Measurements from ENCODE around the gene ATP9A. TPM values are rescaled to one million over a fixed set of nuclear protein-coding genes. Genes with fewer than 3 reads are reported as not detected.

The ATP9A gene
- total RNA-seq, 6 experiments from 2014 or later, result 10.5 to 17.4 (median 13.0) TPM

DNA sequence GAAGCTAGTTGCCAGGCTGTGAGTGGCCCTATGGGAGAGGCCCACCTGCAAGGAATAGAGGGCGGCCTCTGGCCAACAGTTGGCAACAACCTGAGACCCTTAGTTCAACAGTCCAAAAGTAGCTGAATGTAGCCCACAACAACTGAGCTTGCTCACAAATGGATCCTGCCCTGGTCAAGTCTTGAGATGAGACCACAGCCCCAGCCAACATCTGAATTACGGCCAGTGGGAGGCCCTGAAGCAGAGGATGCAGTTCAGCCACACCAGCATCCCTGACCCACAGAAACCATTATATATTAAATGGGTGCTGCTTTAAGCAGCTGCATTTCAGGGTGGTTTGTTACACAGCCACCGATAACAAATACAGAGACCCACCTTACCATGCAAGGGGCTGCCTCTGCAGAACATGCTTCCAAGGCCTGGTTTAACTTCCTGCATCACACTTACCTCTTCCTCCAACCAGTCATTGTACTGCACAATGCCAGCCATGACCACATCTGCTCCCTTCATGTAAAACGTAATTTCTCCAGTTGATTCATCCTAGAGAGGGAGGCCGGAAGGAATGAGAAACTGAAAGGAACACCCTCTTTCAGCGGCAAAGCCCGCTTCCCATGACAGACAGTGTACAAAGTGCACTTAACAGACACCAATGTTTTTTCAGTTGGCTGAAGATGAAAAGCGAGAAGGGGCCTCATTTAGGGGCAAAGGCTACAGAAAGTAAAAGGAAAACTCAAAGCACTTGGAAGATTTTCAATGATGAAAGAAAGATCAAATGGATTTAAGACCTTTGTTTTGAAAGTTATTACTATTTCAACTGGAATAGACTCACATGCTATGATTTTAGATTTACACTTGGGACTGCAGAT is 139.4 kb downstream of the ATP9A start:
- TF ChIP-seq POLR2A (IDR thresholded peaks at IDR 0.05), result no peak
- TF ChIP-seq, protein P1, sequence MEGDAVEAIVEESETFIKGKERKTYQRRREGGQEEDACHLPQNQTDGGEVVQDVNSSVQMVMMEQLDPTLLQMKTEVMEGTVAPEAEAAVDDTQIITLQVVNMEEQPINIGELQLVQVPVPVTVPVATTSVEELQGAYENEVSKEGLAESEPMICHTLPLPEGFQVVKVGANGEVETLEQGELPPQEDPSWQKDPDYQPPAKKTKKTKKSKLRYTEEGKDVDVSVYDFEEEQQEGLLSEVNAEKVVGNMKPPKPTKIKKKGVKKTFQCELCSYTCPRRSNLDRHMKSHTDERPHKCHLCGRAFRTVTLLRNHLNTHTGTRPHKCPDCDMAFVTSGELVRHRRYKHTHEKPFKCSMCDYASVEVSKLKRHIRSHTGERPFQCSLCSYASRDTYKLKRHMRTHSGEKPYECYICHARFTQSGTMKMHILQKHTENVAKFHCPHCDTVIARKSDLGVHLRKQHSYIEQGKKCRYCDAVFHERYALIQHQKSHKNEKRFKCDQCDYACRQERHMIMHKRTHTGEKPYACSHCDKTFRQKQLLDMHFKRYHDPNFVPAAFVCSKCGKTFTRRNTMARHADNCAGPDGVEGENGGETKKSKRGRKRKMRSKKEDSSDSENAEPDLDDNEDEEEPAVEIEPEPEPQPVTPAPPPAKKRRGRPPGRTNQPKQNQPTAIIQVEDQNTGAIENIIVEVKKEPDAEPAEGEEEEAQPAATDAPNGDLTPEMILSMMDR (IDR thresholded peaks at IDR 0.05), result no peak
- peak in 2 of 4 donors; percentile 23 to 33 for ATAC-seq
- Histone ChIP-seq H3K4me3 (no peak overlapping the region), H3K36me3 (no peaks in the 10 kb centered on the region), H3K9me3 (no peaks in the 10 kb centered on the region), H3K27ac (no peak overlapping the region), H3K27me3 (no peaks in the 10 kb centered on the region), H3K4me1 (no peaks in the 10 kb centered on the region)
- DNase-seq, result no peak
- WGBS (ENCODE audit: insufficient coverage, low coverage, low lambda C conversion rate, missing lambda C conversion rate), result 76% methylated on average over 8 of the region's 8 CpGs
- intact Hi-C loops (cut with DNase I), result no loop called here

DNA sequence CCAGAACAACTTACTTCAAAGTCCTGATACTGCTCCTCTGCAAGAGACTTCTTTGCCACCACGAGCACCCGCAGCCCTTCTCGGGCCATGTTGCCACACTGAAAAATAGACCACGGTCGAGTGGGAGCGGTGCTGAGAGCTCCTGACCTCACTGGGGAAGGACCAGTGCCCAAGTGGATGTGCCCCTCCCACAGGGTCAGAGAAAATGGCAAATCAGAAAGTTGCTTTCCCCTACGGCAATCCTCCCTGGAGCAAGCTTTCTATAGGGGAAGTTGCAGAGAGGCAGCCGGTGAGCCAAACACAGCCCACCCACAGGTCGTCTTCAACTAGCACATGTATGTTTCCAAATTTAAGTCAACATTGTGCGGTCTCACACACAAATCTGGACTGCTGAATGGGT is 140.6 kb downstream of the ATP9A start:
- H3K27me3 ChIP-seq, result no peaks in the 10 kb centered on the region
- H3K9me3 ChIP-seq, result no peaks in the 10 kb centered on the region
- H3K4me3 ChIP-seq, result no peak overlapping the region
- WGBS (ENCODE audit: insufficient coverage, low coverage, low lambda C conversion rate, missing lambda C conversion rate), result 83% methylated on average over 3 of the region's 10 CpGs
- DNase-seq, result no peak
- no peaks in the 10 kb centered on the region for H3K4me1 ChIP-seq
- H3K36me3 ChIP-seq, result no peaks in the 10 kb centered on the region
- intact Hi-C loops (cut with DNase I), result no loop called here
- ATAC-seq, result no peak
- TF ChIP-seq POLR2A (IDR thresholded peaks at IDR 0.05), result no peak
- TF ChIP-seq, protein P1 (IDR thresholded peaks at IDR 0.05), result no peak
- no peak overlapping the region for H3K27ac ChIP-seq

- no peak for DNase-seq
- no peak overlapping the region for H3K4me3 ChIP-seq
- no peaks in the 10 kb centered on the region for H3K36me3 ChIP-seq
- no CpG with 5 or more reads among the region's 14 CpGs for WGBS (ENCODE audit: insufficient coverage, low coverage, low lambda C conversion rate, missing lambda C conversion rate)
- ATAC-seq, result no peak
- no peaks in the 10 kb centered on the region for H3K9me3 ChIP-seq
- intact Hi-C loops (cut with DNase I), result no loop called here
- H3K27ac ChIP-seq, result no peak overlapping the region
- H3K27me3 ChIP-seq, result no peaks in the 10 kb centered on the region
- no peak for TF ChIP-seq POLR2A (IDR thresholded peaks at IDR 0.05)
- TF ChIP-seq, protein P1 (IDR thresholded peaks at IDR 0.05), result no peak
- no peaks in the 10 kb centered on the region for H3K4me1 ChIP-seq
Measured at GRCh38 chr20:51625105-51625504, 143.1 kb downstream of the ATP9A start.

GRCh38 chr20:51624157-51624731 is 143.9 kb downstream of the ATP9A start:
- H3K27me3 ChIP-seq, result no peaks in the 10 kb centered on the region
- peak; percentile 58 to 70 (median 66) for ATAC-seq
- H3K9me3 ChIP-seq, result no peaks in the 10 kb centered on the region
- H3K4me3 ChIP-seq, result no peak overlapping the region
- intact Hi-C loops (cut with DNase I), result no loop called here
- 35% methylated on average over 8 of the region's 17 CpGs for WGBS (ENCODE audit: insufficient coverage, low coverage, low lambda C conversion rate, missing lambda C conversion rate)
- H3K27ac ChIP-seq, result no peak overlapping the region
- H3K4me1 ChIP-seq, result no peaks in the 10 kb centered on the region
- no peaks in the 10 kb centered on the region for H3K36me3 ChIP-seq
- DNase-seq, result peak in 2 of 3 donors; percentile 62 to 67
- TF ChIP-seq, protein P1 (IDR thresholded peaks at IDR 0.05), result peak; percentile 30 to 60 (median 56)
- no peak for TF ChIP-seq POLR2A (IDR thresholded peaks at IDR 0.05)

Data from right lobe of liver (tissue), 6 donors.